ENCODE results near the gene KIR2DL1.
"Not testable (repeated sequence)": the region's sequence is repeated elsewhere in the genome, so short reads cannot be mapped to it uniquely, and the experiment has no call there.

Gene KIR2DL1

DNA sequence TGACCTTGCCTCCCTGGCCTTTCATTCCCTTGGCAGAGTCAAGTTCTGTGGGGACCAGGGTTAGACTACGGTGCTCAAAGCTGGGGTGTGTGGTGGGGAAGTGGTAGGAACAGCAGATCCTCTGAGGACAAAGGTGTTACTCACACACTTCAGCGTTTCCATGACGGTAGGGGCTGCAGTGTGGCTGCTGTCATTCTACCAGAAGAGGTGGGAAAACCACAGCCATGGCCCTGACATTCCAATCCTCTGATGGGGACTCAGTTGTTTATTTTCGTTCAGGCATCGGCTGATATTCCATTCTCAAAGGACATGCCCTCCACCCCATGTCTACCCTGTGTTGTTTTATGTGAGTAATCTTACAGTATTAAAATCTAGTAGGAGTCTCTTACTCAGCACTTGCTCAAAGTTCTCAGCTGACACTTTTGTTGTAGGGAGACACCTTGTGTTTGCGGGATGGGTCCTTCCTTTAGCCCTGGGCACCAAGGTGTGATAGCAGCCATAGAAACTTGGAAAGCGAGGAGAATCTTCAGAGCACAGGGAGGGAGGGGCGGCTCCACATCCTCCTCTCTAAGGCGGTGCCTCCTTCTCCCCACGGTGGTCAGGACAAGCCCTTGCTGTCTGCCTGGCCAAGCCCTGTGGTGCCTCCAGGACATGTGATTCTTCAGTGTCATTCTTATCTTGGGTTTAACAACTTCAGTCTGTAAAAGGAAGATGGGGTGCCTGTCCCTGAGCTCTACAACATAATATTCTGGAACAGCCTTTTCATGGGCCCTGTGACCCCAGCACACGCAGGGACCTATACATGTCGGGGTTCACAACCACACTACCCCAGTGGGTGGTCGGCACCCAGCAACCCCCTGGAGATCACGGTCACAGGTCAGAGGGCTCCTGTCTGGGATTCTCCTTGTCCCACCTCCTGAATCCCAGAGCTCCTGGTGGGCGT lies 1.7 kb downstream of the KIR2DL1 start:
- DNase-seq (ENCODE audit: low read depth) = peak; percentile 99

DNA sequence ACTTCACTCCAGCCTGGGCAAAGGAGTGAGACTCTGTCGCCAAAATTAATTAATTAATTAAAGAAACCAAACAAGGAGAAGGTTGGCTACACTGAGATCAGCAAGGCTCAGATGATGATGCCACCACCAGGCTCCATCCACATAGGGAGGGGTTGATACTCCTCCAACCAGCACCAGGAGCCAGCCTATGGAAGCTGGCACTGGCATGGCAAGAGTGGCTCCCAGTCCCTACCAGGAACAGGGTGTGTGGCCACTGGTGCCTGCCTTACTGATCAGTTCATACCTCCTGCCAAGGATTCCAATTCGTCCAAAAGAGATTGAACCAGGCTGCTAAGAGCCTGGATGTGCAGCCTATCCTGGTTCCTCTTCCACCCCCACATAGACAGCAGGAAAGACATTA lies 3.1 kb downstream of the KIR2DL1 start:
- not testable (repeated sequence) for DNase-seq (ENCODE audit: low read depth)

DNA sequence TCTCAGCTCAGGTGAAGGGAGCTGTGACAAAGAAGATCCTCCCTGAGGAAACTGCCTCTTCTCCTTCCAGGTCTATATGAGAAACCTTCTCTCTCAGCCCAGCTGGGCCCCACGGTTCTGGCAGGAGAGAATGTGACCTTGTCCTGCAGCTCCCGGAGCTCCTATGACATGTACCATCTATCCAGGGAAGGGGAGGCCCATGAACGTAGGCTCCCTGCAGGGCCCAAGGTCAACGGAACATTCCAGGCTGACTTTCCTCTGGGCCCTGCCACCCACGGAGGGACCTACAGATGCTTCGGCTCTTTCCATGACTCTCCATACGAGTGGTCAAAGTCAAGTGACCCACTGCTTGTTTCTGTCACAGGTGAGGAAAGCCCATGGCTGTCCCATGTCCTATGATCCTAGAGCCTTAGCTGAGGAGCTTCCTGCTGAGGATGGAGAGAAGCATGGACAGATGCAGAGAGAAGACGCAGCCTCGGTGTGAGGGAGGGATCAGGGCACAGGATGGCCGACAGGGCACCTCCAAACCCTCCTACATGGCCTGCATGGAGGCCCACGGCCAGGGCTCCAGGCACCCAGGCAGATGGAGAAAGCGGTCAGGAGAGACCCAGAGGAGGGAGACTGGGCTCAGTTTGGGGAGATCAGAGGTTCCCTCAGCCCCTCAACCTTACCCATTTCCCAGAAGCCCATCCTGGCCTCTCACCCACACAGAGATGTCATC lies 5.7 kb downstream of the KIR2DL1 start:
- not testable (repeated sequence) for DNase-seq (ENCODE audit: low read depth)

DNA sequence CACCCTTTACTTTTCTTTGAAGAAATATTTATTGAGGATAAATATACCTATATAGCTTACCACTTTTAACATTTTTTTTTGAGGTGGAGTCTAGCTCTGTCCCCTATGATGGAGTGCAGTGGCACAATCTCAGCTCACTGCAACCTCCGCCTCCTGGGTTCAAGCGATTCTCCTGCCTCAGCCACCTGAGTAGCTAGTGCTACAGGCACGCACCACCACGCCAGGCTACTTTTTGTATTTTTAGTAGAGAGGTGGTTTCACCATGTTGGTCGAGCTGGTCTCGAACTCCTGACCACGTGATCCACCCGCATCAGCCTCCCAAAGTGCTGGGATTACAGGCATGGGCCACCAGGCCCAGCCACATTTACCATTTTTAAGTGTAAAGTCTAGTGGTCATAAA lies 6.2 kb downstream of the KIR2DL1 start:
- not testable (repeated sequence) for DNase-seq (ENCODE audit: low read depth)

DNA sequence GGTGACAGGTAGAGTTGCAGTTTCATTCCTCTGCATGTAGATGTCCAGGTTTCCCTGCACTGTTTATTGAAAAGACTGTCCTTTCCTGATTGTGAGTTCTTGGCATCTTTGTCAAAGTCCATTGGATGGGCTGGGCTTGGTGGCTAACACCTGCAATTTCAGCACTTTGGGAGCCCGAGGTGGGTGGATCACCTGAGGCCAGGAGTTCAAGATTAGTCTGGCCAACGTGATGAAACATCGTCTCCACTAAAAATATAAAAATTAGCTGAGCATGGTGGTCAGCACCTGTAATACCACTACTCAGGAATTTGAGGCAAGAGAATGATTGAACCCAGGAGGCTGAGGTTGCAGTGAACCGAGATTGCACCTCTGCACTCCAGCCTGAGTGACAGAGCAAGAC lies 8.3 kb downstream of the KIR2DL1 start:
- DNase-seq (ENCODE audit: low read depth) = not testable (repeated sequence)

DNA sequence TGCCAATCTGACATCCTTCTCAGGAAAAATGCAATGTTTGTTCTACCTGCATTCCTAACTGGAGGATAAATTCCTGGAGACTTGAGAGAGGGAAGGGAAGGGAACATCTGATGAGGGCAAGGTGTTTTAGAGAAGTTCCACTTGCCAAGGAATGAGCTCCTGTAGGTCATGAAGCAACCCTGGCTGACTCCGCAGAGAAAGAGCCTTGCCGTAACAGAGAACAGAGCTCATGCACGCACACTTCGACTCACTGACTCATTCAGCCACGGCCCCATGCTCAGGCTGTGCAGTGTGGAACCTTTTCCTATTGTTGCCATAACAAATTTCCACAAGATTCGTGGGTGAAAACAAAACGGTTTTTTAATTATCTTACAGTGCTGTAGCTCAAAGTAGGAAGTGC lies 9.3 kb downstream of the KIR2DL1 start:
- DNase-seq (ENCODE audit: low read depth) = peak; percentile 94

DNA sequence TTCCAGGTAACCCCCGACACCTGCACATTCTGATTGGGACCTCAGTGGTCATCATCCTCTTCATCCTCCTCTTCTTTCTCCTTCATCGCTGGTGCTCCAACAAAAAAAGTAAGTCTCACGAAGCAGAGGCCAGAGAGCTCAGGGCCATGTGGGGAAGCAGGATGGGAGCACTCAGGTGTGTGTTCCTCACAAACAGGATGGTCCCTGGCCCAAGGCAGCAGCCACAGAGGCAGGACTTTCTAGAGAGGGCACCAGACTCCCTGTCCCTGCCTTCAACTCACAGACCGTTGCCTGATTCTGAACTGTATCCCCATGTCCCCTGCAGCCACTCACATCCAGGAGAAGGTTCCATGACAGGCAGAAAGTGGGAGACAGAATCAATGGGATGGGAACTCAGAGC lies 13.3 kb downstream of the KIR2DL1 start:
- not testable (repeated sequence) for DNase-seq (ENCODE audit: low read depth)

DNA sequence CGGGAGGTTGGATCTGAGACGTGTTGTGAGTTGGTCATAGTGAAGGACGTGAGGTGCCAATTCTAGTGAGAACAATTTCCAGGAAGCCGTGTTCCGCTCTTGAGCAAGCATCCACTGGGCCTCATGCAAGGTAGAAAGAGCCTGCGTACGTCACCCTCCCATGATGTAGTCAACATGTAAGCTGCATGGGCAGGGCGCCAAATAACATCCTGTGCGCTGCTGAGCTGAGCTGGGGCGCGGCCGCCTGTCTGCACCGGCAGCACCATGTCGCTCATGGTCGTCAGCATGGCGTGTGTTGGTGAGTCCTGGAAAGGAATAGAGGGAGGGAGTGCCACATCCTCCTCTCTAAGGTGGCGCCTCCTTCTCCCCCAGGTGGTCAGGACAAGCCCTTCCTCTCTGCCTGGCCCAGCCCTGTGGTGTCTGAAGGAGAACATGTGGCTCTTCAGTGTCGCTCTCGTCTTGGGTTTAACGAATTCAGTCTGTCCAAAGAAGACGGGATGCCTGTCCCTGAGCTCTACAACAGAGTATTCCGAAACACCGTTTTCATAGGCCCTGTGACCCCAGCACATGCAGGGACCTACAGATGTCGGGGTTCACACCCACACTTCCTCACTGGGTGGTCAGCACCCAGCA lies 16.6 kb downstream of the KIR2DL1 start:
- DNase-seq (ENCODE audit: low read depth) = not testable (repeated sequence)

DNA sequence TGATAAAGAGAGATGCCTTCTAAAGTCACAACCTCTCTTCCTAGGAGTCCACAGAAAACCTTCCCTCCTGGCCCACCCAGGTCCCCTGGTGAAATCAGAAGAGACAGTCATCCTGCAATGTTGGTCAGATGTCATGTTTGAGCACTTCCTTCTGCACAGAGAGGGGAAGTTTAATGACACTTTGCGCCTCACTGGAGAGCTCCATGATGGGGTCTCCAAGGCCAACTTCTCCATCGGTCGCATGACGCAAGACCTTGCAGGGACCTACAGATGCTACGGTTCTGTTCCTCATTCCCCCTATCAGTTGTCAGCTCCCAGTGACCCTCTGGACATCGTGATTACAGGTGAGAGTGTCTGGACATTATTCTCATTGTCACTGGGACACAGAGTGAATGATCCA lies 18.6 kb downstream of the KIR2DL1 start:
- DNase-seq (ENCODE audit: low read depth) = not testable (repeated sequence)

DNA sequence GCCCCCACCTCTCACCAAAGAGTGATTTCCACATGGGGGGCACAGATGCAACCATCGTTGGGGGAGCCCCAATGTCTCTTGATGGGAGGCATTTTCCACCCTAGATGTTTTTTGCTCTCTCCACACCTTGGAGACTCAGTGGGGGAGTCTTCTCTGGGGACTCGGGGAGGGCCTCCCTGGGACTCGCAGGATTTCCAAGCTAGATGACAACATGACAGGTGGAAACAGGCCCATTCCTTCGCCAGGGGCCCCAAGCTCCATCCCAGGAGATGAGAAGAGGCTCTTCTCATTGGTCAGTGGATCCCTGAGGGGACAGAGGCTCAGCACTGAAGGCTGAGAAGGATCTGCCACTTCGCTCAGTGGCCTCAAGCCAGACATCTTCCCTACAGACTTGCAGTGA lies 21.1 kb downstream of the KIR2DL1 start:
- DNase-seq (ENCODE audit: low read depth) = no peak

DNA sequence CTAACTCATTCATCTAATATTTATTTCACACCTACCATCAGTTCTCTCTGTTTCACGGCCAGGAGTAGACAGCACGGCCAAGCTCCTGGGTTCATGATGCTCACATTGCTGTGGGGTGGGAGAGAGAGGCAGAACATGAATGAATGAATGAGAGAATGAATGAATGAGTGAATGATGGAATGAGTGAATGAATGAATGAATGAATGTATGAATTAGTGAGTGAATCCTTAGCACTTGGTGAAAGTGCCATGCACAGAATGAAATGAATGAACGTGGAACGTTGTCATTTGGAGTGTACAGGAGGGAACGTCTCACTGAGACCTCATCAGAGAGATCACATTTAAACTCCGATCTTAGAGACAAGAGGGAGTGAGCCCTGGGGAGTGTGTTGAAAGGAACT lies 21.9 kb downstream of the KIR2DL1 start:
- no peak for DNase-seq (ENCODE audit: low read depth)

DNA sequence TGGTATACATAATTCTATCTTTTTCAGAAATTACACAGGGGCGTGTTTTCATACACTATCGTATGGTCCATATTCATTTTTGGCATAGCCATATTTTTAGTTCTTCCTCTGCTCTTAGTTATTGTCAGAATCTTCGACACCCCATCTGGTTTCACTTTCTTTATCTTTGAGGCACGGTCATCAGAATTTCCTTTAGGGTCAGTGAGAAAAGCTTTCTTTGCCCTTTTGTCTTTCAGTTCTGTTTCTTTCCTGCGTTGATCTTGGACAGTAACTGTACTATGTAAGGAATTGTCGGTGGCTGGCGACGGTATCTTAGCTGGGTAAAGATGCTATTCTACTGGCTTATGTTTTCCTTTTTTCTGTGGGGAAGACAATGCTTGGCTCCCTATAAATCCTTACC lies 23.2 kb downstream of the KIR2DL1 start:
- no peak for DNase-seq (ENCODE audit: low read depth)

DNA sequence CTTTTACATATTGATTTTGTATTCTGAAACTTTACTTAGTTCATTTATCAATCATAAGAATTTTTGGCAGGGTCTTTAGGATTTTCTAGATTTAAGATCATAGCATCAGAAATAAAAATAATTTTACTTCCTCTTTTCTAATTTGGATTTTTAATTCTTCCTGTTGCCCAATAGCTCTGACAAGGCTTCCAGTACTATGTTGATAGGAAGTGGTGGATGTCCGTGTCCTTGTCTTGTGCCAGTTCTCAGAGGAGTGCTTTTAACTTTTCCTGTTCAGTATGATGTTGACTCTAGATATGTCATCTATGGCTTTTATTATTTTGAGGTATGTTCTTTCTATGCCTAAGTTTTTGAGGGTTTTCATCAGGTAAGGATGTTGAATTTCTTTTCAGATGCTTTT lies 26.2 kb downstream of the KIR2DL1 start:
- no peak for DNase-seq (ENCODE audit: low read depth)

DNA sequence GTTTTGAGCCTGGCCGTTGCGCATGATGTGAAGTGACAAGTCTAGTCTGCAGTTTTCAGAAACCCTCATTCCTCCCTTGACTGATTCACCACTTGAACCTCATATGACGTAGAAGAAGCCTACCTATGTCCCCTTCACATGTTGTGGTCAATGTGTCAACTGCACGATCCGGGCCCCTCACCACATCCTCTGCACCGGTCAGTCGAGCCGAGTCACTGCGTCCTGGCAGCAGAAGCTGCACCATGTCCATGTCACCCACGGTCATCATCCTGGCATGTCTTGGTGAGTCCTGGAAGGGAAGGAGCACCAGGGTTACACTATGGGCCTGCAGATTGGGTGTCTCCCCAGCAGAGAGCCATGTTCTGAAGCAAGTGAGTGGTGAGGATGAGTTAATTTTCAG lies 33.8 kb downstream of the KIR2DL1 start, which contains the start of gene KIR2DL4:
KIR2DL4 (plus strand) TSS at position 201 of the 400 bp plus-strand sequence; CDS start at position 243, 42 bp downstream.
- DNase-seq (ENCODE audit: low read depth) = no peak

DNA sequence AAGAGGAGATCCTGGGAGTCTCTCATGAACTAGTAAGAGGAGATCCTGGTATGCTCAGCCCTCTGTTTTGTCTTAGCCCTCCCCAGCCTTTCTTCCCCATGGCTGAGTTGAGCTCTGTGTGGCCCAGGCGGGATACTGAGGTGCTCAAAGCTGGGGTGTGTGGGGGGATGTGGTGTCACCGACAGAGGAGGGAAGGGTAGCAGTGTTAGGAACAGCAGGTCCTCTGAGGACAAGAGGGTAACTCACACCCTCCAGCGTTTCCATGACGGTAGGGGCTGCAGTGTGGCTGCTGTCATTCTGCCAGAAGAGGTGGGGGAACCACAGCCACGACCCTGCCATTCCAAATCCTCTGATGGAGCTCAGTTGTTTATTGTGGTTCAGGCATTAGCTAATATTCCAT lies 34.5 kb downstream of the KIR2DL1 start:
- no peak for DNase-seq (ENCODE audit: low read depth)

DNA sequence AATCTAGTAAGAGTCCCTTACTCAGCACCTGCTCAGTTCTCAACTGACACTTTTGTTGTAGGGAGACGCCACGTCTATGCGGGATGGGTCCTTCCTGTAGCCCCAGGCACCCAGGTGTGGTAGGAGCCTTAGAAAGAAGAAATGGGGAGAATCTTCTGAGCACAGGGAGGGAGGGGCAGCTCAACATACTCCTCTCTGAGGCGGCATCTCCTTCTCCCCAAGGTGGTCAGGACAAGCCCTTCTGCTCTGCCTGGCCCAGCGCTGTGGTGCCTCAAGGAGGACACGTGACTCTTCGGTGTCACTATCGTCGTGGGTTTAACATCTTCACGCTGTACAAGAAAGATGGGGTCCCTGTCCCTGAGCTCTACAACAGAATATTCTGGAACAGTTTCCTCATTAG lies 35.0 kb downstream of the KIR2DL1 start:
- DNase-seq (ENCODE audit: low read depth) = no peak

DNA sequence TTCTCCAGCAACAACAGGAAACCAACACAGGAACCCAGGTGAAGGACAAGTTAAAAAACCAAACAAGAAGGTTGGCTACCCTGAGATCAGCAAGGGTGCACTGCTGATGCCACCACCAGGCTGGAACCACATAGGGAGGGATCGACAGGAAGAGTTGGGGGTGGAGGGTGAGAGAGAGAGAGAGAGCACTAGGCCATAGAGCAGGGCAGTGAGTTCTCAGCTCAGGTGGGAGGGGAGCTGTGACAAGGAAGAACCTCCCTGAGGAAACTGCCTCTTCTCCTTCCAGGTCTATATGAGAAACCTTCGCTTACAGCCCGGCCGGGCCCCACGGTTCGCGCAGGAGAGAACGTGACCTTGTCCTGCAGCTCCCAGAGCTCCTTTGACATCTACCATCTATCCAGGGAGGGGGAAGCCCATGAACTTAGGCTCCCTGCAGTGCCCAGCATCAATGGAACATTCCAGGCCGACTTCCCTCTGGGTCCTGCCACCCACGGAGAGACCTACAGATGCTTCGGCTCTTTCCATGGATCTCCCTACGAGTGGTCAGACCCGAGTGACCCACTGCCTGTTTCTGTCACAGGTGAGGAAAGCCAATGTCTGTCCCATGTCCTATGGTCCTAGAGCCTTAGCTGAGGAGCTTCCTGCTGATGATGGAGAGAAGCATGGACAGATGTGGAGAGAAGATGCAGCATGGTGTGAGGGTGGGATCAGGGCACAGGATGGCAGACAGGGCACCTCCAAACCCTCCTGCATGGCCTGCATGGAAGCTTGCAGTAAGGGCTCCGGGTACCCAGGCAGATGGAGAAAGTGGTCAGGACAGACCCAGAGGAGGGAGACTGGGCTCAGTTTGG lies 36.3 kb downstream of the KIR2DL1 start:
- DNase-seq (ENCODE audit: low read depth) = no peak

DNA sequence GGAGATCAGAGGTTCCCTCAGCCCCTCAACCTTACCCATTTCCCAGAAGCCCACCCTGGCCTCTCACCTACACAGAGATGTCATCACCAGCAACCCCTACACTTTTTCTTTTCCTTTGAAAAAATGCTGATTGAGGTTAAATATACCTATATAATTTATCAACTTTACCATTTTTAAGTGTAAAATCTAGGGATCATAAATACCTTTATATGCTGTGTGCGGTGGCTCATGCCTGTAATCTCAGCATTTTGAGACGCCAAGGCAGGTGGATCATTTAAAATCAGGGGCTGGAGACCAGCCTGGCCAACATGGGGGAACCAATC lies 36.9 kb downstream of the KIR2DL1 start:
- no peak for DNase-seq (ENCODE audit: low read depth)

DNA sequence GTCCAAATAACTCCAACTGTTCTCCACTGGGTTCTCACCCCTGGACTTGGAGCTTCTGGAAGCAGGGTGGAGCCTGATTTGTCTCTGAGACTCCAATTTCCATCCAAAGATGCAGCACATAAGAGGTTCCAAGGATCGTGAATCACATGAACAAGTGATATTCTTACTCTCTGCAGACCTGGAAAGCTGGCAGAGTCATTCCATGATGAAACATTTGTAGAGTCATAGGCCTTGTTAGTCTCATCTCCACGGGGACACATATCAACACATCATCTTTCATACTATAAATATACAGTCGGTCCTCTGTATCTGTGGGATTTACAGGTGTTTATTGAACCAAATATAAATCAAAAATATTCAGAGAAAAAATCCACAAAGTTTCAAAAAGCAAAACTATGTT lies 45.0 kb downstream of the KIR2DL1 start:
- not testable (repeated sequence) for DNase-seq (ENCODE audit: low read depth)

DNA sequence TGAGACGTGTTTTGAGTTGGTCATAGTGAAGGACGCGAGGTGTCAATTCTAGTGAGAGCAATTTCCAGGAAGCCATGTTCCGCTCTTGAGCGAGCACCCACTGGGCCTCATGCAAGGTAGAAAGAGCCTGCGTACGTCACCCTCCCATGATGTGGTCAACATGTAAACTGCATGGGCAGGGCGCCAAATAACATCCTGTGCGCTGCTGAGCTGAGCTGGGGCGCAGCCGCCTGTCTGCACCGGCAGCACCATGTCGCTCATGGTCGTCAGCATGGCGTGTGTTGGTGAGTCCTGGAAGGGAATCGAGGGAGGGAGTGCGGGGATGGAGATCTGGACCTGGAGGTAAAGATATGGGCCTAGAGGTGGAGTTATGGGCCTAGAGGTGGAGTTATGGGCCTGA lies 46.7 kb downstream of the KIR2DL1 start, which contains the start of gene KIR3DL1:
KIR3DL1 (plus strand) TSS at position 218 of the 400 bp plus-strand sequence.
- not testable (repeated sequence) for DNase-seq (ENCODE audit: low read depth)

DNA sequence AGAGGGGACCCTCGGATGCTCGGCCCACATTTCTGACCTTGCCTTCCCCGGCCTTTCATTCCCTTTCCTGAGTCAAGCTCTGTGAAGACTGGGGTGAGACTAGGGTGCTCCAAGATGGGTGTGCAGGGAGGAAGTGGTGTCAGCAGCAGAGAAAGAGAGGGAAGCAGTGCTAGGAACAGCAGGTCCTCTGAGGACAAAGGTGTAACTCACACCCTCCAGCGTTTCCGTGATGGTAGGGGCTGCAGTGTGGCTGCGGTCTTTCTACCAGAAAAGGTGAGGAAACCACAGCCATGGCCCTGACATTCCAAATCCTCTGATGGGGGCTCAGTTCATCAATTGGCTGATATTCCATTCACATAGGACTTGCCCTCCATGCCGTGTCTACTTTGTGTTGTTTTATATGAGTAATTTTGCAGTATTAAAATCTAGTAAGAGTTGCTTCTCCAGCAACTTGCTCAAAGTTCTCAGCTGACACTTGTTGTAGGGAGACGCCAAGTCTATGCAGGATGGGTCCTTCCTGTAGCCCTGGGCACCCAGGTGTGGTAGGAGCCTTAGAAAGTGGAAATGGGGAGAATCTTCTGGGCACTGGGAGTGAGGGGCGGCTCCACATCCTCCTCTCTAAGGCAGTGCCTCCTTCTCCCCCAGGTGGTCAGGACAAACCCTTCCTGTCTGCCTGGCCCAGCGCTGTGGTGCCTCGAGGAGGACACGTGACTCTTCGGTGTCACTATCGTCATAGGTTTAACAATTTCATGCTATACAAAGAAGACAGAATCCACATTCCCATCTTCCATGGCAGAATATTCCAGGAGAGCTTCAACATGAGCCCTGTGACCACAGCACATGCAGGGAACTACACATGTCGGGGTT lies 48.3 kb downstream of the KIR2DL1 start:
- DNase-seq (ENCODE audit: low read depth) = no peak
